Upper lobe of left lung (tissue), 6 donors: Measurements from ENCODE around the gene GPR25. TPM values are rescaled to one million over a fixed set of nuclear protein-coding genes. Genes with fewer than 3 reads are reported as not detected.

Experiments used
- ATAC-seq, 2 donors: fragments of 200-7000 bp; cut with Tn5 transposase; one replicate each; pipeline ENCODE4 v1.9.1; 2022; ENCODE audit warnings: mild to moderate bottlenecking in 2 of 2, moderate library complexity in 2 of 2; ENCODE audit not compliant: low FRiP score in 2 of 2
- DNase-seq, 2 donors: peaks; one replicate each; pipeline ENCODE4 v3.0.0-alpha.2; 2019 to 2020
- H3K27ac ChIP-seq, 4 donors: fragments of 200-600 bp; sonication (generic); one replicate each; pipeline ENCODE4 v1.5.1; 2016 to 2019
- H3K27me3 ChIP-seq, 4 donors: fragments of 200-600 bp; sonication (generic); one replicate each; pipeline ENCODE4 v1.5.1; 2017 to 2019
- H3K36me3 ChIP-seq, 4 donors: fragments of 200-600 bp; sonication (generic); one replicate each; pipeline ENCODE4 v1.5.1; 2016 to 2019
- H3K4me1 ChIP-seq, 4 donors: fragments of 200-600 bp; sonication (generic); one replicate each; pipeline ENCODE4 v1.5.1; 2018 to 2019
- H3K4me3 ChIP-seq, 4 donors: fragments of 200-600 bp; sonication (generic); one replicate each; pipeline ENCODE4 v1.5.1; 2017 to 2019; ENCODE audit warnings: mild to moderate bottlenecking in 2 of 4, moderate library complexity in 1 of 4
- H3K9me3 ChIP-seq, 4 donors: fragments of 200-600 bp; sonication (generic); one replicate each; pipeline ENCODE4 v1.5.1; 2018 to 2019
- CTCF ChIP-seq, 6 experiments: fragments of 450-650 bp in 4 of 6; fragments of 200-600 bp in 2 of 6; sonication (generic) in 2 of 6; IDR thresholded peaks; one replicate each; pipeline ENCODE4 v1.5.1; 2016 to 2019; ENCODE audit warnings: antibody characterized with exemption in 6 of 6
- EP300 ChIP-seq, 4 donors: sonication (generic); formaldehyde crosslinking; IDR thresholded peaks; one replicate each; pipeline ENCODE4 v1.5.1; 2017; ENCODE audit warnings: antibody characterized with exemption in 4 of 4, control low read depth in 2 of 4
- POLR2A ChIP-seq, 4 donors: fragments of 450-650 bp; IDR thresholded peaks; one replicate each; pipeline ENCODE4 v1.5.1; 2016 to 2017; ENCODE audit warnings: antibody characterized with exemption in 4 of 4, mild to moderate bottlenecking in 2 of 4
- POLR2AphosphoS5 ChIP-seq, 2 donors: sonication (generic); formaldehyde crosslinking; IDR thresholded peaks; one replicate each; pipeline ENCODE4 v1.5.1; 2017; ENCODE audit warnings: antibody characterized with exemption in 2 of 2
- WGBS, 2 donors: methylation state at CpG; one replicate each; pipeline ENCODE4 v1.1.5; 2017 to 2018; 5-methylcytosine and 5-hydroxymethylcytosine counted together
- total RNA-seq, 6 donors: library from RNA; depleted of rRNA in 4 of 6; stranded (reverse); fragments of >200 nt in 4 of 6; gene quantifications; one replicate each; pipeline versions ENCODE4 v1.1.0 to v1.2.1, GENCODE V29; 2016 to 2021
- donor health status: DM: no; HTN: no; CAD: no; lungs with moderate emphysema.
- donor health status: DM: no; HTN: yes; CAD: no; lungs with severe emphysema.

The GPR25 gene
- under 1 TPM in 3 of 6 donors, not detected in 3; 0.49 to 0.74 (median 0.54) TPM for total RNA-seq

- no peak for ATAC-seq
- Histone ChIP-seq H3K36me3 (no peaks in the 10 kb centered on the region), H3K9me3 (no peaks in the 10 kb centered on the region), H3K4me1 (peaks cover 12 to 16% (median 13%) of the 10 kb centered on the region in 4 donors), H3K27me3 (peaks cover 0 to 19% (median 11%) of the 10 kb centered on the region in 4 donors), H3K27ac (peak within 1 kb of the TSS in 2 of 4 donors; percentile 13 to 45), H3K4me3 (peak within 1 kb of the TSS in 3 of 4 donors; percentile 26 to 40 (median 36))
- DNase-seq = no peak
- WGBS, 2 donors = 85 to 87% methylated on average over 15 to 20 of the region's 23 CpGs
- TF ChIP-seq POLR2A (IDR thresholded peaks at IDR 0.05) (no peak), POLR2AphosphoS5 (IDR thresholded peaks at IDR 0.05) (no peak), EP300 (IDR thresholded peaks at IDR 0.05) (no peak), CTCF (IDR thresholded peaks at IDR 0.05) (no peak)
These were observed at the start of gene GPR25 for GRCh38 chr1:200872446-200873115. Gene GPR25 (plus strand): TSS chr1:200872981. CDS start chr1:200873038, 57 bp downstream.

- no peak overlapping the region for H3K27ac ChIP-seq
- peaks cover 0 to 7% (median 0%) of the 10 kb centered on the region in 4 donors for H3K36me3 ChIP-seq
- H3K4me1 ChIP-seq = no peaks in the 10 kb centered on the region
- WGBS, 2 donors = 72 to 90% methylated on average over 2 of the region's 2 CpGs
- no peaks in the 10 kb centered on the region for H3K27me3 ChIP-seq
- no peak overlapping the region for H3K4me3 ChIP-seq
- TF ChIP-seq POLR2A (IDR thresholded peaks at IDR 0.05) (no peak), EP300 (IDR thresholded peaks at IDR 0.05) (no peak), POLR2AphosphoS5 (IDR thresholded peaks at IDR 0.05) (no peak), CTCF (IDR thresholded peaks at IDR 0.05) (no peak)
- DNase-seq (no peak), ATAC-seq (no peak)
- H3K9me3 ChIP-seq = no peaks in the 10 kb centered on the region
These were observed 41.7 kb upstream of the GPR25 start for GRCh38 chr1:200831091-200831490.

- H3K27ac ChIP-seq = no peak overlapping the region
- WGBS, 2 donors = 90 to 94% methylated on average over 3 to 5 of the region's 5 CpGs
- TF ChIP-seq EP300 (IDR thresholded peaks at IDR 0.05) = no peak
- DNase-seq (no peak), ATAC-seq (no peak)
- H3K4me1 ChIP-seq = no peaks in the 10 kb centered on the region
- H3K27me3 ChIP-seq = no peaks in the 10 kb centered on the region
- no peak overlapping the region for H3K4me3 ChIP-seq
- H3K36me3 ChIP-seq = peaks cover 0 to 14% (median 0%) of the 10 kb centered on the region in 4 donors
- H3K9me3 ChIP-seq = no peaks in the 10 kb centered on the region
These were observed 38.4 kb upstream of the GPR25 start for GRCh38 chr1:200834383-200834782.

- no peaks in the 10 kb centered on the region for H3K27me3 ChIP-seq
- no peak overlapping the region for H3K4me3 ChIP-seq
- WGBS, 2 donors = 95 to 100% methylated on average over 3 of the region's 3 CpGs
- no peak for TF ChIP-seq CTCF (IDR thresholded peaks at IDR 0.05)
- no peak for TF ChIP-seq POLR2A (IDR thresholded peaks at IDR 0.05)
- TF ChIP-seq EP300 (IDR thresholded peaks at IDR 0.05) = no peak
- TF ChIP-seq POLR2AphosphoS5 (IDR thresholded peaks at IDR 0.05) = no peak
- DNase-seq (no peak), ATAC-seq (no peak)
- no peak overlapping the region for H3K27ac ChIP-seq
- no peaks in the 10 kb centered on the region for H3K4me1 ChIP-seq
- no peaks in the 10 kb centered on the region for H3K9me3 ChIP-seq
- peaks cover 0 to 14% (median 0%) of the 10 kb centered on the region in 4 donors for H3K36me3 ChIP-seq
These were observed 36.6 kb upstream of the GPR25 start for GRCh38 chr1:200836213-200836612.

GRCh38 chr1:200837931-200838571 lies 34.7 kb upstream of the GPR25 start:
- ATAC-seq = no peak
- Histone ChIP-seq H3K4me3 (no peak overlapping the region), H3K4me1 (no peaks in the 10 kb centered on the region), H3K27ac (no peak overlapping the region), H3K9me3 (no peaks in the 10 kb centered on the region), H3K27me3 (no peaks in the 10 kb centered on the region), H3K36me3 (peaks cover 0 to 20% (median 4%) of the 10 kb centered on the region in 4 donors)
- 43 to 47% methylated on average over 2 of the region's 2 CpGs for WGBS, 2 donors
- TF ChIP-seq POLR2AphosphoS5 (IDR thresholded peaks at IDR 0.05) (no peak), EP300 (IDR thresholded peaks at IDR 0.05) (no peak), CTCF (IDR thresholded peaks at IDR 0.05) (peak in 3 of 6 experiments; percentile 13 to 36 (median 26))
- DNase-seq = no peak
